ENCODE measurements around the gene ZDHHC14.

The ZDHHC14 gene

GRCh38 chr6:157665180-157665579 is 284.2 kb downstream of the ZDHHC14 start:
- DNase-seq (ENCODE audit: low read depth in 2 of 2), result no peak

GRCh38 chr6:157666729-157667128 is 285.7 kb downstream of the ZDHHC14 start:
- DNase-seq (ENCODE audit: low read depth in 2 of 2), result no peak

GRCh38 chr6:157667211-157668008 is 286.4 kb downstream of the ZDHHC14 start:
- DNase-seq (ENCODE audit: low read depth in 2 of 2), result peak in 1 of 2 donors; percentile 32

- DNase-seq (ENCODE audit: low read depth in 2 of 2), result no peak
These were observed 287.0 kb downstream of the ZDHHC14 start for GRCh38 chr6:157668009-157668401.

GRCh38 chr6:157668713-157669112 is 287.7 kb downstream of the ZDHHC14 start:
- no peak for DNase-seq (ENCODE audit: low read depth in 2 of 2)

- DNase-seq (ENCODE audit: low read depth in 2 of 2), result no peak
These were observed 288.3 kb downstream of the ZDHHC14 start for GRCh38 chr6:157669323-157669722.

- no peak for DNase-seq (ENCODE audit: low read depth in 2 of 2)
These were observed 288.8 kb downstream of the ZDHHC14 start for GRCh38 chr6:157669747-157670216.

- no peak for DNase-seq (ENCODE audit: low read depth in 2 of 2)
These were observed 289.6 kb downstream of the ZDHHC14 start for GRCh38 chr6:157670466-157671186.

GRCh38 chr6:157672726-157673412 is 291.9 kb downstream of the ZDHHC14 start:
- no peak for DNase-seq (ENCODE audit: low read depth in 2 of 2)

- no peak for DNase-seq (ENCODE audit: low read depth in 2 of 2)
These were observed 292.6 kb downstream of the ZDHHC14 start for GRCh38 chr6:157673596-157673995.

GRCh38 chr6:157674061-157674460 is 293.1 kb downstream of the ZDHHC14 start:
- no peak for DNase-seq (ENCODE audit: low read depth in 2 of 2)

- DNase-seq (ENCODE audit: low read depth in 2 of 2), result no peak
These were observed 294.8 kb downstream of the ZDHHC14 start for GRCh38 chr6:157675831-157676230.

- no peak for DNase-seq (ENCODE audit: low read depth in 2 of 2)
These were observed 295.3 kb downstream of the ZDHHC14 start for GRCh38 chr6:157676241-157676640.

GRCh38 chr6:157677235-157677634 is 296.2 kb downstream of the ZDHHC14 start:
- DNase-seq (ENCODE audit: low read depth in 2 of 2), result no peak

- DNase-seq (ENCODE audit: low read depth in 2 of 2), result no peak
These were observed 298.9 kb downstream of the ZDHHC14 start for GRCh38 chr6:157679605-157680580.

- no peak for DNase-seq (ENCODE audit: low read depth in 2 of 2)
These were observed 300.2 kb downstream of the ZDHHC14 start for GRCh38 chr6:157681041-157681650.

GRCh38 chr6:157682856-157683481 is 302.0 kb downstream of the ZDHHC14 start:
- DNase-seq (ENCODE audit: low read depth in 2 of 2), result no peak

GRCh38 chr6:157683707-157684106 is 302.7 kb downstream of the ZDHHC14 start:
- DNase-seq (ENCODE audit: low read depth in 2 of 2), result no peak

- no peak for DNase-seq (ENCODE audit: low read depth in 2 of 2)
These were observed 303.8 kb downstream of the ZDHHC14 start for GRCh38 chr6:157684620-157685299.

Measured in stimulated activated CD8-positive, alpha-beta memory T cell treated with anti-CD3 and anti-CD28 coated beads, Interleukin-2, amount 100 ng/mL, for 48 hours (primary cell).